ENCODE measurements around the gene ASPG.
A peak's percentile ranks its signal among the peaks of the same experiment; 100 is the strongest.

Gene ASPG

GRCh38 chr14:104142136-104142945, 56.8 kb downstream of the ASPG start:
- no peak overlapping the region for H3K9ac ChIP-seq (ENCODE audit: low read depth, low read length)
- H3K4me1 ChIP-seq (ENCODE audit: insufficient read depth, low read length): peaks cover 6% of the 10 kb centered on the region
- no peaks in the 10 kb centered on the region for H3K9me3 ChIP-seq (ENCODE audit: insufficient read depth, low read depth, low read length)
- WGBS: 90% methylated on average over 11 of the region's 11 CpGs
- H3K4me3 ChIP-seq (ENCODE audit: low read length): no peak overlapping the region
- no peak overlapping the region for H3K27ac ChIP-seq (ENCODE audit: low read depth, low read length)
- 0 out of 2 replicates have a peak, but pooled peaks cover 10% of the 10 kb centered on the region for H3K36me3 ChIP-seq (ENCODE audit: insufficient read depth, low read length)
- peaks cover 11% of the 10 kb centered on the region for H3K27me3 ChIP-seq (ENCODE audit: insufficient read depth, low read length)

GRCh38 chr14:104142946-104143470, 57.5 kb downstream of the ASPG start:
- Histone ChIP-seq H3K27me3 (ENCODE audit: insufficient read depth, low read length) (peaks cover 4% of the 10 kb centered on the region; the same call in 1 of the 2 replicates), H3K9ac (ENCODE audit: low read depth, low read length) (no peak overlapping the region)
- whole genome bisulfite sequencing: 94% methylated on average over 16 of the region's 16 CpGs

GRCh38 chr14:104143521-104144452, 58.3 kb downstream of the ASPG start:
- Histone ChIP-seq H3K4me1 (ENCODE audit: insufficient read depth, low read length) (peaks cover 14% of the 10 kb centered on the region), H3K4me3 (ENCODE audit: low read length) (no peak overlapping the region), H3K27me3 (ENCODE audit: insufficient read depth, low read length) (peaks cover 4% of the 10 kb centered on the region; the same call in 1 of the 2 replicates), H3K36me3 (ENCODE audit: insufficient read depth, low read length) (0 out of 2 replicates have a peak, but pooled peaks cover 10% of the 10 kb centered on the region), H3K9ac (ENCODE audit: low read depth, low read length) (no peak overlapping the region), H3K27ac (ENCODE audit: low read depth, low read length) (no peak overlapping the region), H3K9me3 (ENCODE audit: insufficient read depth, low read depth, low read length) (no peaks in the 10 kb centered on the region)
- WGBS: 93% methylated on average over 25 of the region's 26 CpGs

More at GRCh38 chr14:104142946-104143470, 57.5 kb downstream of the ASPG start:
- H3K27ac ChIP-seq (ENCODE audit: low read depth, low read length): no peak overlapping the region
- no peaks in the 10 kb centered on the region for H3K9me3 ChIP-seq (ENCODE audit: insufficient read depth, low read depth, low read length)
- peaks cover 10% of the 10 kb centered on the region for H3K4me1 ChIP-seq (ENCODE audit: insufficient read depth, low read length)
- no peak overlapping the region for H3K4me3 ChIP-seq (ENCODE audit: low read length)
- H3K36me3 ChIP-seq (ENCODE audit: insufficient read depth, low read length): 0 out of 2 replicates have a peak, but pooled peaks cover 10% of the 10 kb centered on the region

GRCh38 chr14:104144453-104144790, 58.9 kb downstream of the ASPG start:
- H3K9ac ChIP-seq (ENCODE audit: low read depth, low read length): no peak overlapping the region
- H3K4me1 ChIP-seq (ENCODE audit: insufficient read depth, low read length): peaks cover 19% of the 10 kb centered on the region
- WGBS: 92% methylated on average over 4 of the region's 4 CpGs
- H3K9me3 ChIP-seq (ENCODE audit: insufficient read depth, low read depth, low read length): no peaks in the 10 kb centered on the region
- H3K4me3 ChIP-seq (ENCODE audit: low read length): no peak overlapping the region
- H3K27ac ChIP-seq (ENCODE audit: low read depth, low read length): no peak overlapping the region
- 0 out of 2 replicates have a peak, but pooled peaks cover 10% of the 10 kb centered on the region for H3K36me3 ChIP-seq (ENCODE audit: insufficient read depth, low read length)
- H3K27me3 ChIP-seq (ENCODE audit: insufficient read depth, low read length): no peaks in the 10 kb centered on the region

- H3K9me3 ChIP-seq (ENCODE audit: insufficient read depth, low read depth, low read length): no peaks in the 10 kb centered on the region
- no peaks in the 10 kb centered on the region for H3K27me3 ChIP-seq (ENCODE audit: insufficient read depth, low read length)
- 0 out of 2 replicates have a peak, but pooled peaks cover 10% of the 10 kb centered on the region for H3K36me3 ChIP-seq (ENCODE audit: insufficient read depth, low read length)
- no peak overlapping the region for H3K9ac ChIP-seq (ENCODE audit: low read depth, low read length)
- 94% methylated on average over 37 of the region's 37 CpGs for WGBS
- peaks cover 20% of the 10 kb centered on the region for H3K4me1 ChIP-seq (ENCODE audit: insufficient read depth, low read length)
- H3K4me3 ChIP-seq (ENCODE audit: low read length): no peak overlapping the region
- H3K27ac ChIP-seq (ENCODE audit: low read depth, low read length): no peak overlapping the region
Measured at GRCh38 chr14:104144911-104145825, 59.7 kb downstream of the ASPG start.

GRCh38 chr14:104145826-104146601, 60.5 kb downstream of the ASPG start:
- 86% methylated on average over 15 of the region's 15 CpGs for WGBS
- H3K4me1 ChIP-seq (ENCODE audit: insufficient read depth, low read length): peaks cover 22% of the 10 kb centered on the region
- no peaks in the 10 kb centered on the region for H3K27me3 ChIP-seq (ENCODE audit: insufficient read depth, low read length)
- H3K9ac ChIP-seq (ENCODE audit: low read depth, low read length): no peak overlapping the region
- H3K4me3 ChIP-seq (ENCODE audit: low read length): no peak overlapping the region
- H3K36me3 ChIP-seq (ENCODE audit: insufficient read depth, low read length): 0 out of 2 replicates have a peak, but pooled peaks cover 10% of the 10 kb centered on the region
- no peaks in the 10 kb centered on the region for H3K9me3 ChIP-seq (ENCODE audit: insufficient read depth, low read depth, low read length)
- no peak overlapping the region for H3K27ac ChIP-seq (ENCODE audit: low read depth, low read length)

- no peak overlapping the region for H3K27ac ChIP-seq (ENCODE audit: low read depth, low read length)
- 94% methylated on average over 22 of the region's 22 CpGs for WGBS
- H3K27me3 ChIP-seq (ENCODE audit: insufficient read depth, low read length): no peaks in the 10 kb centered on the region
- no peak overlapping the region for H3K4me3 ChIP-seq (ENCODE audit: low read length)
- H3K36me3 ChIP-seq (ENCODE audit: insufficient read depth, low read length): 0 out of 2 replicates have a peak, but pooled peaks cover 8% of the 10 kb centered on the region
- peaks cover 23% of the 10 kb centered on the region for H3K4me1 ChIP-seq (ENCODE audit: insufficient read depth, low read length)
- no peak overlapping the region for H3K9ac ChIP-seq (ENCODE audit: low read depth, low read length)
- no peaks in the 10 kb centered on the region for H3K9me3 ChIP-seq (ENCODE audit: insufficient read depth, low read depth, low read length)
Measured at GRCh38 chr14:104146651-104147345, 61.3 kb downstream of the ASPG start.

- WGBS: 80% methylated on average over 28 of the region's 28 CpGs
- H3K4me3 ChIP-seq (ENCODE audit: low read length): no peak overlapping the region
- 0 out of 2 replicates have a peak overlapping the region, but pooled peaks have one; percentile 16 for H3K9ac ChIP-seq (ENCODE audit: low read depth, low read length)
- H3K4me1 ChIP-seq (ENCODE audit: insufficient read depth, low read length): peaks cover 23% of the 10 kb centered on the region
- no peaks in the 10 kb centered on the region for H3K9me3 ChIP-seq (ENCODE audit: insufficient read depth, low read depth, low read length)
- H3K27me3 ChIP-seq (ENCODE audit: insufficient read depth, low read length): no peaks in the 10 kb centered on the region
- H3K27ac ChIP-seq (ENCODE audit: low read depth, low read length): peak overlapping the region; percentile 51; the same call in 1 of the 2 replicates
- peaks cover 12% of the 10 kb centered on the region for H3K36me3 ChIP-seq (ENCODE audit: insufficient read depth, low read length)
Measured at GRCh38 chr14:104147346-104148125, 62.0 kb downstream of the ASPG start.

Data from HUES64 (cell line).